DMS53 treated with DMSO at 0.1 percent for 48 hours (cell line): Measurements from ENCODE around the gene HIGD1C.
"Not testable (repeated sequence)": the region's sequence is repeated elsewhere in the genome, so short reads cannot be mapped to it uniquely, and the experiment has no call there.

ENCODE experiments used
- DNase-seq: peaks from one replicate; lab custom pipeline; 2025; ENCODE audit not compliant: unreplicated experiment; lab: John Stamatoyannopoulos, UW

The HIGD1C gene

GRCh38 chr12:51013441-51013840, 61.1 kb downstream of the HIGD1C start:
- no peak for DNase-seq

GRCh38 chr12:51014467-51014866, 62.1 kb downstream of the HIGD1C start:
- DNase-seq: not testable (repeated sequence)

- DNase-seq: no peak
Measured at GRCh38 chr12:51017452-51017851, 65.1 kb downstream of the HIGD1C start.

GRCh38 chr12:51018956-51019355, 66.6 kb downstream of the HIGD1C start:
- DNase-seq: no peak

- DNase-seq: no peak
Measured at GRCh38 chr12:51019927-51020326, 67.6 kb downstream of the HIGD1C start.
